PC-3 (cell line): ENCODE measurements around the gene AUTS2. TPM values are rescaled to one million over a fixed set of nuclear protein-coding genes. Genes with fewer than 3 reads are reported as not detected.

Experiments used
- ATAC-seq: fragments of 200-7000 bp; cut with Tn5 transposase; 2 replicates; pipeline ENCODE4 v1.9.1; 2020; ENCODE audit warnings: mild to moderate bottlenecking, moderate library complexity
- BruUV-seq: library from RNA; stranded (reverse); fragments of 400-500 nt; replicated peaks from 2 replicates; lab custom pipeline; 2021; lab: Mats Ljungman, UMichigan
- CTCF ChIA-PET: fragments of 300-600 bp; sonication (Branson Sonifier 250); formaldehyde crosslinking; loops from one replicate; lab custom pipeline; 2022; ENCODE audit warnings: antibody characterized with exemption; lab: Charles Lee
- POLR2A ChIA-PET: fragments of 300-600 bp; sonication (Branson Sonifier 250); formaldehyde crosslinking; loops from one replicate; lab custom pipeline; 2022; ENCODE audit warnings: antibody characterized with exemption; ENCODE audit not compliant: unreplicated experiment; lab: Charles Lee
- DNase-seq: peaks from one replicate; pipeline ENCODE4 v3.0.0-alpha.2; 2015
- H2AFZ ChIP-seq: fragments of 300-600 bp; sonication (generic); 2 replicates; pipeline ENCODE4 v1.6.0; 2016; ENCODE audit warnings: antibody characterized with exemption, low read length
- H3F3A ChIP-seq: fragments of 300-600 bp; sonication (generic); one replicate; pipeline ENCODE4 v1.6.0; 2017; ENCODE audit warnings: antibody characterized with exemption, low read length, control low read depth, mild to moderate bottlenecking; ENCODE audit not compliant: unreplicated experiment
- H3K27ac ChIP-seq: fragments of 300-600 bp; sonication (generic); 2 replicates; pipeline ENCODE4 v1.5.1; 2016; ENCODE audit warnings: mild to moderate bottlenecking, low read length
- H3K27me3 ChIP-seq: fragments of 300-600 bp; sonication (generic); 2 replicates; pipeline ENCODE4 v1.6.1; 2016; ENCODE audit warnings: low read length, mixed read lengths
- H3K36me3 ChIP-seq: fragments of 300-600 bp; sonication (generic); 2 replicates; pipeline ENCODE4 v1.6.1; 2016; ENCODE audit warnings: low read depth, mixed run types, low read length, mixed read lengths
- H3K4me1 ChIP-seq: fragments of 300-600 bp; sonication (generic); 2 replicates; pipeline ENCODE4 v1.5.1; 2016; ENCODE audit warnings: low read length; ENCODE audit not compliant: insufficient read depth
- H3K4me2 ChIP-seq: fragments of 300-600 bp; sonication (generic); 2 replicates; pipeline ENCODE4 v1.6.0; 2016; ENCODE audit warnings: low read length
- H3K4me3 ChIP-seq: fragments of 300-600 bp; sonication (generic); 2 replicates; pipeline ENCODE4 v1.5.1; 2016; ENCODE audit warnings: mild to moderate bottlenecking, low read length, mixed read lengths
- H3K79me2 ChIP-seq: fragments of 300-600 bp; sonication (generic); 2 replicates; pipeline ENCODE4 v1.6.1; 2017; ENCODE audit warnings: low read length, mixed read lengths
- H3K9ac ChIP-seq: fragments of 300-600 bp; sonication (generic); 2 replicates; pipeline ENCODE4 v1.6.0; 2016; ENCODE audit warnings: mild to moderate bottlenecking, low read length
- H3K9me2 ChIP-seq: fragments of 300-600 bp; sonication (generic); replicated peaks from 2 replicates; pipeline ENCODE4 v1.6.1; 2016; ENCODE audit warnings: mixed run types, low read length, mixed read lengths
- H3K9me3 ChIP-seq: fragments of 300-600 bp; sonication (generic); 2 replicates; pipeline ENCODE4 v1.6.1; 2016; ENCODE audit warnings: low read length, mixed read lengths
- H4K20me1 ChIP-seq: fragments of 300-600 bp; sonication (generic); 2 replicates; pipeline ENCODE4 v1.6.1; 2016; ENCODE audit warnings: low read length, mixed read lengths
- CTCF ChIP-seq: fragments of 300-600 bp; sonication (generic); conservative IDR thresholded peaks from 2 replicates; pipeline ENCODE4 v1.5.1; 2017; ENCODE audit warnings: antibody characterized with exemption, low read depth, mild to moderate bottlenecking, low read length
- EZH2 ChIP-seq: fragments of 300-600 bp; sonication (generic); IDR thresholded peaks from one replicate; pipeline ENCODE4 v1.6.1; 2017; ENCODE audit warnings: antibody characterized with exemption, mild to moderate bottlenecking, low read length; ENCODE audit not compliant: unreplicated experiment
- EZH2phosphoT487 ChIP-seq: fragments of 300-600 bp; sonication (generic); IDR thresholded peaks from 2 replicates; pipeline ENCODE4 v1.6.1; 2018; ENCODE audit warnings: mild to moderate bottlenecking, antibody characterized with exemption, low read length, borderline replicate concordance
- intact Hi-C: fragments of 100-400 bp; cut with micrococcal nuclease; formaldehyde crosslinking; loops from 2 replicates; pipeline ENCODE4 v1.9.0; 2023
- total RNA-seq: library from RNA; depleted of rRNA; stranded (reverse); fragments of >200 nt; gene quantifications from 2 replicates; pipeline ENCODE4 v1.2.3, GENCODE V29; 2014

Gene AUTS2
- total RNA-seq, 1 experiment from 2014 or later = not detected

GRCh38 chr7:70334295-70334694, 736.0 kb downstream of the AUTS2 start:
- no peaks in the 10 kb centered on the region for H3K4me1 ChIP-seq
- no peak overlapping the region for H2AFZ ChIP-seq
- no peak overlapping the region for H3K4me2 ChIP-seq
- H3K27ac ChIP-seq = no peak overlapping the region
- H3K4me3 ChIP-seq = no peak overlapping the region
- no peaks in the 10 kb centered on the region for H3K36me3 ChIP-seq
- intact Hi-C loops = no loop called here
- no peak for DNase-seq
- TF ChIP-seq EZH2phosphoT487 (no peak), EZH2 (no peak), CTCF (no peak)
- BruUV-seq = no TSS peak
- ChIA-PET CTCF (no interaction called here), POLR2A (no interaction called here)
- H3F3A ChIP-seq = no peaks in the 10 kb centered on the region
- no peaks in the 10 kb centered on the region for H3K27me3 ChIP-seq
- H3K9me2 ChIP-seq = no peaks in the 10 kb centered on the region
- H3K79me2 ChIP-seq = no peaks in the 10 kb centered on the region
- no peak for ATAC-seq
- no peak overlapping the region for H3K9ac ChIP-seq
- no peaks in the 10 kb centered on the region for H4K20me1 ChIP-seq
- H3K9me3 ChIP-seq = peaks cover 7% of the 10 kb centered on the region

- Histone ChIP-seq H3K9ac (no peak overlapping the region), H3K9me3 (peaks cover 5% of the 10 kb centered on the region), H3K27ac (no peak overlapping the region), H3K4me2 (no peak overlapping the region), H3K4me3 (no peak overlapping the region), H4K20me1 (no peaks in the 10 kb centered on the region), H3K27me3 (no peaks in the 10 kb centered on the region), H3K79me2 (no peaks in the 10 kb centered on the region), H3K36me3 (no peaks in the 10 kb centered on the region), H3F3A (no peaks in the 10 kb centered on the region), H3K4me1 (no peaks in the 10 kb centered on the region), H3K9me2 (no peaks in the 10 kb centered on the region), H2AFZ (no peak overlapping the region)
- intact Hi-C loops = no loop called here
- POLR2A ChIA-PET = no interaction called here
- no TSS peak for BruUV-seq
- ATAC-seq (no peak), DNase-seq (no peak)
- CTCF ChIA-PET = no interaction called here
- TF ChIP-seq EZH2 (no peak), EZH2phosphoT487 (no peak), CTCF (no peak)
Measured at GRCh38 chr7:70334871-70335270, 736.6 kb downstream of the AUTS2 start.

- no peak overlapping the region for H3K27ac ChIP-seq
- no peaks in the 10 kb centered on the region for H3K4me1 ChIP-seq
- DNase-seq (no peak), ATAC-seq (no peak)
- H3K4me3 ChIP-seq = no peak overlapping the region
- CTCF ChIA-PET = no interaction called here
- TF ChIP-seq EZH2phosphoT487 (no peak), EZH2 (no peak), CTCF (no peak)
- no peaks in the 10 kb centered on the region for H3F3A ChIP-seq
- H3K27me3 ChIP-seq = no peaks in the 10 kb centered on the region
- intact Hi-C loops = no loop called here
- peaks cover 8% of the 10 kb centered on the region; the same call in 1 of the 2 replicates for H3K9me3 ChIP-seq
- POLR2A ChIA-PET = no interaction called here
- BruUV-seq = no TSS peak
- no peaks in the 10 kb centered on the region for H3K79me2 ChIP-seq
- no peaks in the 10 kb centered on the region for H3K9me2 ChIP-seq
- no peak overlapping the region for H3K4me2 ChIP-seq
- H4K20me1 ChIP-seq = no peaks in the 10 kb centered on the region
- no peak overlapping the region for H3K9ac ChIP-seq
- no peak overlapping the region for H2AFZ ChIP-seq
- H3K36me3 ChIP-seq = no peaks in the 10 kb centered on the region
Measured at GRCh38 chr7:70336536-70336935, 738.3 kb downstream of the AUTS2 start.
